Measurements from ENCODE around the gene CSH1. TPM values are rescaled to one million over a fixed set of nuclear protein-coding genes. Genes with fewer than 3 reads are reported as not detected.

The CSH1 gene
- total RNA-seq, 1 donor from 2014 or later = not detected

Other genes starting within 250 kb of the CSH1 start
- 109 and 113 TPM in 2 replicates for gene LIMD2, start 196.4 kb downstream of the CSH1 start, total RNA-seq
- 49.7 and 52.0 TPM in 2 replicates for gene STRADA, start 154.8 kb downstream of the CSH1 start, total RNA-seq
- 65.2 and 68.4 TPM in 2 replicates for gene CCDC47, start 123.0 kb downstream of the CSH1 start, total RNA-seq
- 181 and 189 TPM in 2 replicates for gene DDX42, start 122.4 kb downstream of the CSH1 start, total RNA-seq
- gene PSMC5, start 69.1 kb downstream of the CSH1 start, total RNA-seq = 101 and 109 TPM in 2 replicates
- gene FTSJ3, start 68.9 kb downstream of the CSH1 start, total RNA-seq = 46.5 and 49.0 TPM in 2 replicates
- gene SMARCD2, start 53.9 kb downstream of the CSH1 start, total RNA-seq = 61.6 and 63.8 TPM in 2 replicates
- gene CSH2, start 22.9 kb downstream of the CSH1 start, total RNA-seq = not detected in 2 replicates
- gene GH2, start 14.6 kb downstream of the CSH1 start, total RNA-seq = not detected in 2 replicates
- gene CSHL1, start 14.7 kb upstream of the CSH1 start, total RNA-seq = not detected in 2 replicates
- gene GH1, start 22.3 kb upstream of the CSH1 start, total RNA-seq = not detected in 2 replicates
- not detected in 2 replicates for gene CD79B, start 35.8 kb upstream of the CSH1 start, total RNA-seq
- 0.10 and 0.55 TPM in 2 replicates for gene SCN4A, start 76.3 kb upstream of the CSH1 start, total RNA-seq
- 2.8 and 3.7 TPM in 2 replicates for gene PRR29, start 101.8 kb upstream of the CSH1 start, total RNA-seq
- 0.72 and 0.91 TPM in 2 replicates for gene ICAM2, start 124.1 kb upstream of the CSH1 start, total RNA-seq
- 39.4 and 43.1 TPM in 2 replicates for gene ERN1, start 233.6 kb upstream of the CSH1 start, total RNA-seq